Uterus (tissue), 4 donors: ENCODE data around the gene OTUB2. TPM values are rescaled to one million over a fixed set of nuclear protein-coding genes. Genes with fewer than 3 reads are reported as not detected.

Source experiments
- DNase-seq, 2 donors: peaks; one replicate each; pipeline ENCODE4 v3.0.0-alpha.2; 2019 to 2020
- H3K27ac ChIP-seq, 2 donors: fragments of 200-600 bp; sonication (generic); 1 replicate in 1 of 2; 2 replicates in 1 of 2; pipeline ENCODE4 v1.5.1; 2016 to 2018
- H3K27me3 ChIP-seq, 2 donors: fragments of 200-600 bp; sonication (generic); one replicate each; pipeline ENCODE4 v1.5.1; 2018 to 2019; ENCODE audit warnings: control low read depth in 1 of 2
- H3K36me3 ChIP-seq, 2 donors: fragments of 200-600 bp; sonication (generic); one replicate each; pipeline ENCODE4 v1.5.1; 2019; ENCODE audit warnings: control low read depth in 1 of 2
- H3K4me1 ChIP-seq, 2 donors: fragments of 200-600 bp; sonication (generic); one replicate each; pipeline ENCODE4 v1.5.1; 2018 to 2019; ENCODE audit warnings: control low read depth in 1 of 2
- H3K4me3 ChIP-seq, 2 donors: fragments of 200-600 bp; sonication (generic); 1 replicate in 1 of 2; 2 replicates in 1 of 2; pipeline ENCODE4 v1.5.1; 2018 to 2019; ENCODE audit warnings: mild to moderate bottlenecking in 1 of 2
- H3K9me3 ChIP-seq, 2 donors: fragments of 200-600 bp; sonication (generic); one replicate each; pipeline ENCODE4 v1.5.1; 2019; ENCODE audit warnings: control low read depth in 1 of 2
- POLR2A ChIP-seq, 2 donors: fragments of 450-650 bp; IDR thresholded peaks; one replicate each; pipeline ENCODE4 v1.6.1; 2016; ENCODE audit warnings: antibody characterized with exemption in 2 of 2, mild to moderate bottlenecking in 1 of 2, moderate library complexity in 1 of 2
- intact Hi-C: fragments of 100-400 bp; cut with DNase I; formaldehyde crosslinking; loops from one replicate; pipeline ENCODE4 v1.15.1; 2023; ENCODE audit warnings: low total_unique reads
- total RNA-seq, 4 donors: library from RNA; depleted of rRNA in 3 of 4; stranded (reverse); fragments of >200 nt in 3 of 4; gene quantifications; one replicate each; pipeline versions ENCODE4 v1.1.0 to v1.2.4, GENCODE V29; 2014 to 2023
- TF ChIP-seq, protein P1 (sequence below), 4 experiments: fragments of 200-600 bp in 2 of 4; fragments of 450-650 bp in 2 of 4; sonication (generic) in 2 of 4; IDR thresholded peaks; one replicate each; pipeline ENCODE4 v1.5.1; 2016 to 2019; ENCODE audit warnings: antibody characterized with exemption in 4 of 4, mild to moderate bottlenecking in 2 of 4, moderate library complexity in 1 of 4
- donor health status: DM: yes; HTN: yes; CAD: no.

Gene OTUB2
- total RNA-seq, 4 donors from 2014 or later, result 0.37 to 3.8 TPM; not detected in 2

DNA sequence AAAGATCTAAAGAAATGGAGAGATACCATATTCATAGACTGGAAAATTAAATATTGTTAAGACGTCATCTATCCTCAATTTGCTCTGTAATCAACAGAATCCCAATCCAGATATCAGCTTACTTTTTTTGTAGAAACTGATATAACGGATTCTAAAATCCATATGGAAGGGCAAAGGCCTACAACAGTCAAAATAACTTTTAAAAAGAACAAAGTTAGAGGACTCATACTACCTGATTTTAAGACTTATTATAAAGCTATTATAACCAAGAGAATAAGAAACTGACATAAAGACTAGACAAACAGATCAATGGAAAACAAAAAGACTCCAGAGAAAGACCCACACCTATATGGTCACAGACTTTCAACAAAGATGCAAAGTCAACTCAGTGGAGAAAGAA is 48.9 kb downstream of the OTUB2 start:
- Histone ChIP-seq H3K27me3 (no peaks in the 10 kb centered on the region), H3K9me3 (peaks cover 0 to 6% of the 10 kb centered on the region in 2 donors), H3K27ac (no peak overlapping the region), H3K4me1 (peaks cover 0 to 7% of the 10 kb centered on the region in 2 donors), H3K4me3 (no peak overlapping the region), H3K36me3 (no peaks in the 10 kb centered on the region)
- TF ChIP-seq POLR2A (IDR thresholded peaks at IDR 0.05), result no peak
- TF ChIP-seq, protein P1, sequence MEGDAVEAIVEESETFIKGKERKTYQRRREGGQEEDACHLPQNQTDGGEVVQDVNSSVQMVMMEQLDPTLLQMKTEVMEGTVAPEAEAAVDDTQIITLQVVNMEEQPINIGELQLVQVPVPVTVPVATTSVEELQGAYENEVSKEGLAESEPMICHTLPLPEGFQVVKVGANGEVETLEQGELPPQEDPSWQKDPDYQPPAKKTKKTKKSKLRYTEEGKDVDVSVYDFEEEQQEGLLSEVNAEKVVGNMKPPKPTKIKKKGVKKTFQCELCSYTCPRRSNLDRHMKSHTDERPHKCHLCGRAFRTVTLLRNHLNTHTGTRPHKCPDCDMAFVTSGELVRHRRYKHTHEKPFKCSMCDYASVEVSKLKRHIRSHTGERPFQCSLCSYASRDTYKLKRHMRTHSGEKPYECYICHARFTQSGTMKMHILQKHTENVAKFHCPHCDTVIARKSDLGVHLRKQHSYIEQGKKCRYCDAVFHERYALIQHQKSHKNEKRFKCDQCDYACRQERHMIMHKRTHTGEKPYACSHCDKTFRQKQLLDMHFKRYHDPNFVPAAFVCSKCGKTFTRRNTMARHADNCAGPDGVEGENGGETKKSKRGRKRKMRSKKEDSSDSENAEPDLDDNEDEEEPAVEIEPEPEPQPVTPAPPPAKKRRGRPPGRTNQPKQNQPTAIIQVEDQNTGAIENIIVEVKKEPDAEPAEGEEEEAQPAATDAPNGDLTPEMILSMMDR (IDR thresholded peaks at IDR 0.05), result no peak
- intact Hi-C loops, result no loop called here
- DNase-seq, result no peak

DNA sequence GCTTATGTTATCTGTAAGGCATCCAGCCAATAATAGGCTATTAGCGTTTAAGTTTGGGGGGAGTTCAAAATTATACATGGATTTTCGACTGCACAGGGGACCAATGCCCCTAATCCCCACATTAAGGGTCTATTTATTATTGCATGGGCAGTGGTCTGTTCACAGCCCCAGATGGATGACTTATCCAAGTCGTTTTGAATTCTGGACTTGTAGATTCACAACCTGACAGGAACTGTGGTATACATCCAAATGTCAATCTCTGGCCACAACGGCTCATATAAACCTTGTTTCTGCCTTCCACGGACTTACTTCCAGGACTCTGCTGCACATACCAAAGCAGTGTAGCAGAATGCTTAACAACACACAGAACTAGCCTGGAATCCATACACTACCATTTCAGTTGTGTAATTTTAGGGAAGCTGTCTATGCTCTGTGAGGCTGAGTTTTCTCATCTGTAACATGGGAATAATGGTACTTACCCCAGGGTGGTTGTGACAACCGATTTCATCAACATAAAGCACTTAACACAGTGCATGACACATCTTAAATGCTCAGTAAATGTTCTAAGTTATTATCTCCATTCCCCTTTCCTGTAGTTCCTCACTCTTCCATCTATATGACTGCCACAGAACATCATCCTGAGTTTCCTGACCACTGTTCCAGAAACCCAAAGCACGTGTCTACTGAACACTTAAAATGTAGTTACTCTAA is 51.1 kb downstream of the OTUB2 start:
- intact Hi-C loops, result no loop called here
- DNase-seq, result no peak
- H3K27ac ChIP-seq, result no peak overlapping the region
- no peaks in the 10 kb centered on the region for H3K27me3 ChIP-seq
- peaks cover 0 to 6% of the 10 kb centered on the region in 2 donors for H3K9me3 ChIP-seq
- peak overlapping the region in 1 of 2 donors; percentile 94 for H3K4me3 ChIP-seq
- no peaks in the 10 kb centered on the region for H3K36me3 ChIP-seq
- H3K4me1 ChIP-seq, result peaks cover 0 to 7% of the 10 kb centered on the region in 2 donors
- no peak for TF ChIP-seq POLR2A (IDR thresholded peaks at IDR 0.05)
- TF ChIP-seq, protein P1 (IDR thresholded peaks at IDR 0.05), result no peak

DNA sequence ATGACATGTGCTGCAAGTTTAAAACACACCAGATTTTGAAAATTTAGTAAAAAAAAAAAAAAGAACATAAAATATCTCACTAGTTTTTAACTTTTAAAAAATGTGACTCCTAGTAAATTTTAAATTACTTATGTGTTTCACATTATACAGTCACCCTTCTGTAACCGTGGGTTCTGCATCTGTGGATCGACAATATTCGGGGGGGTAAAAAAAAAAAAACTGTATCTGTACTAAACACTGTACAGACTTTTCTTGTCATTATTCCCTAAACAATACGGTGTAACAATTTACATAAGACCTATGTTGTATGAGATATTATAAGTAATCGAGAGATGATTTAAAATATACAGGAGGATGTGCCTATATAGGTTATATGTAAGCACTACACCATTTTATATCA is 51.7 kb downstream of the OTUB2 start:
- H3K4me1 ChIP-seq, result peaks cover 0 to 7% of the 10 kb centered on the region in 2 donors
- H3K27me3 ChIP-seq, result no peaks in the 10 kb centered on the region
- no peak for DNase-seq
- no peak overlapping the region for H3K27ac ChIP-seq
- peaks cover 0 to 6% of the 10 kb centered on the region in 2 donors for H3K9me3 ChIP-seq
- intact Hi-C loops, result no loop called here
- H3K36me3 ChIP-seq, result no peaks in the 10 kb centered on the region
- no peak for TF ChIP-seq POLR2A (IDR thresholded peaks at IDR 0.05)
- TF ChIP-seq, protein P1 (IDR thresholded peaks at IDR 0.05), result no peak
- H3K4me3 ChIP-seq, result peak overlapping the region in 1 of 2 donors; percentile 94

- intact Hi-C loops, result no loop called here
- no peak for TF ChIP-seq POLR2A (IDR thresholded peaks at IDR 0.05)
- TF ChIP-seq, protein P1 (IDR thresholded peaks at IDR 0.05), result no peak
Measured at GRCh38 chr14:94079891-94080620, 53.9 kb downstream of the OTUB2 start.

More at GRCh38 chr14:94079891-94080620, 53.9 kb downstream of the OTUB2 start:
- H3K4me1 ChIP-seq, result peaks cover 0 to 7% of the 10 kb centered on the region in 2 donors
- no peaks in the 10 kb centered on the region for H3K27me3 ChIP-seq
- H3K4me3 ChIP-seq, result peak overlapping the region; percentile 94 to 99
- no peak for DNase-seq
- H3K27ac ChIP-seq, result peak overlapping the region; percentile 89 to 91
- no peaks in the 10 kb centered on the region for H3K9me3 ChIP-seq
- no peaks in the 10 kb centered on the region for H3K36me3 ChIP-seq
